ENCODE data around the gene TFAM.

- no peak for TF ChIP-seq EZH2 (IDR thresholded peaks at IDR 0.05; ENCODE audit: insufficient read depth, poor library complexity, severe bottlenecking)
- TF ChIP-seq EZH2phosphoT487 (IDR thresholded peaks at IDR 0.05; ENCODE audit: insufficient read depth, low read depth): no peak
Observed at GRCh38 chr10:58359541-58359940, 25.7 kb upstream of the TFAM start.
